NCI-H2107 treated with DMSO at 0.1 percent for 48 hours (cell line): Measurements from ENCODE around the gene IGFL2.
"Not testable (repeated sequence)": the region's sequence is repeated elsewhere in the genome, so short reads cannot be mapped to it uniquely, and the experiment has no call there.

Experiments
- DNase-seq: peaks from one replicate; lab custom pipeline; 2025; ENCODE audit not compliant: unreplicated experiment; lab: John Stamatoyannopoulos, UW

Gene IGFL2

GRCh38 chr19:46206682-46207081 is 58.6 kb downstream of the IGFL2 start:
- no peak for DNase-seq

DNA sequence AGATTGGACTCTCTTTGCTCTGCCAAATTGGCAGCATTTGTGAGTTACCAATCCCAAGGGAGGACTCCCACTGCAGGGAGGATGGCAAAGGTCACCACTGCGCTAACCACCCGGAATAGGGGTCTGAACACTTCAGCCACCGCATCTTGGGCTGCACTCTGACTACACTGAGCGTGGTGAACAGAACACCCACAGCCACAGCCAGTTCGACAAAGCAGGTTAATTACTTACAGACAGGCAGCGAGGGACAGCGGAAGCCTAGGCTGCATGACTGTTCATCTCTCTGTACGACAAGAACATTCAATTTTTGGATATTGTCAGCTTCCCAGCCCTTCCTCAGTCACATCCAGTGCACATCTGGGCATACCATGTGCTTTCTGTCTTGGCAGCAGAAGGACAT is 59.8 kb downstream of the IGFL2 start:
- not testable (repeated sequence) for DNase-seq

DNA sequence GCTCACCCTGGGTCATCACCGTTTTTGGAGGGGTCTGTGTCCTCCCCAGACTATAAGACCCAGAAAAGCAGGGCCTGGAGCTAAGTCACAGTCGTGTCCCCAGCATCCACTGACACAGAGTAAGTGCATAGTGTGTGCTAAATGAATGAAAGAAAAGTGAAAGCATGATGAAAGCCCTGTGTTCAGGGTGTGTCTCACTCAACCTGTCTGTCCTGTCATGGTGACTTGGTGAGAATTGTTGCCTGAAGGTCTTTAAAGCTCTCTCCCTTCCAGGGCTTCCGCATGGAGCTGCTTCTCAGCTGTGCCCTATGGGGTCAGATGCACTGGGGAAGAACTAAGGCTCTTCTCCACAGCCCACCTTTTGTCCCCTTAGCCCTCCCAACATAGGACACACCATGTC is 61.0 kb downstream of the IGFL2 start:
- DNase-seq = no peak

DNA sequence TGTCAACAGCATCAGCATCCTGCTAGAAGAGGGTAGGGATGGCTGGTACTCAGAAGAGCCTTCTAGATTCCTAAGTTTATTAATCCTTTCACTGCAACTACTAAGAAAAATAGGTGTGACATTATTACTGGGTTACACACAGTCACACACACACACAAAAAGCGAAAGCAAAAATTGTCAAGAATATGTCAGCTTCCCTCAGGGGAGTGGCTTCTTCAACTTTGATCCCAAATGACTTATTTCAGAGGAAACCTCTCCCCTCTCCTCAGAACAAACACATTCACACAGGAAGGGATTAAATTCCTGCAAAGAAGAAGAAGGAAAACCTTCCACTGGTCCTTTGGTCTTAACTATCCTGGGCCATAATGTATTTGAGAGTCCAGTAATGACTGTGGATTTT is 61.4 kb downstream of the IGFL2 start:
- no peak for DNase-seq

DNA sequence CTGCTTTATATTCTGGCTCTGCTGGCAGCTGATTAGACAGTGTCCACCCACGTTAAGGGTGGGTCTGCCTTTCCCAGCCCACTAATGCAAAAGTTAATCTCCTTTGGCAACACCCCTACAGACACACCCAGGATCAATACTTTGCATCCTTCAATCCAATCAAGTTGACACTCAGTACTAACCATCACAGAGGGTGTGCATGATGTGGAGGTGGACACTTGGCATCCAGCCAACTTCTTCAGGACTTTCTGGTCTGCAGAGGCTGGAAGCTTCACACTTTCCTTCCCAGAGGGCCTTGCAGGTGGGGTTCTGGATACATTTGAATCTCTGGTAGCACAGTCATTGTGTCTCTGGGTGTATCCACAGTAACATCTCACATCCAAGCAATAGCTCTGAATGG is 62.6 kb downstream of the IGFL2 start:
- DNase-seq = no peak
